ENCODE results near the gene RALB.

The RALB gene

DNA sequence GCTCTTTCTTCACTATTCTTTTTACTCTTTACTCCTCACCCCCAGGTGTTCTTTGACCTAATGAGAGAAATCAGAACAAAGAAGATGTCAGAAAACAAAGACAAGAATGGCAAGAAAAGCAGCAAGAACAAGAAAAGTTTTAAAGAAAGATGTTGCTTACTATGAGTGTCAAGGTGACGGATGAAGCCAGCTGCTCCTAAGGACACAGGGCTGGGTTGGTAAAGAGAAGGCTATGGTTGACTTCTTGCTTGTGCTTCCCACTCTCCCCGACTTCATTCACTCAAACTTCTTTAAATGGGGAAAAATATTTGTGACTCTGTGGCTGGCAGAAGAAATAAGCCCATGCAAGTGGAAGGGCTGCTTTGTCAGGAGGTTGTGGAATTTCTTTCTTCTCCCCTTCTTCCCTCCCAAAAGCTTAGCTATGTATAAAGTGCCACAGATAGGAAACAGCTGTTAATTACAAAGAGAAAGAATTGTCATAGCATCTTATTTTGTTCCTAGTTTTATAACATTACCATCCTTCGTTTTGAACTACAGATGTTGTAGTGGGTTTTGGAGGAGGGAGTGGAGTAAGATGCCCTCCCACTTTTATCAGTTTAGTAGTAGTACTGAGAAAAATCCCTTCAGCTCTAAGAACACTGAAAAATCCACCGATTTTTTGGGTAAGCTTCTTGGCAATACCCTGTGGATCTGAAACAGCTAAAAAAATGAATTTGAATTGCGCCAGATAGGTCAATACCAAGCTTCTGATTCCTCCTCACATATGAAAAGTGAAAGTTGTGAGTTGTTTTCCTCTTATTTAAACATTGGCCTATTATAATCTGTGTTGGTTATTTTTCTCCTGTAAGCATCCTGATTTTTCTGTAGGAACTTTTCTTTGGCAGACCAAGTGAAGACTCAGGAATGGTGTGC is 40.7 kb downstream of the RALB start:
- TF ChIP-seq NFIC (IDR thresholded peaks at IDR 0.05), result no peak
- no peak for TF ChIP-seq YY1 (IDR thresholded peaks at IDR 0.05; ENCODE audit: low read depth)
- TF ChIP-seq FOXM1 (IDR thresholded peaks at IDR 0.05; ENCODE audit: borderline replicate concordance, low read depth), result no peak
- TF ChIP-seq ZBTB7A (IDR thresholded peaks at IDR 0.05; ENCODE audit: low read depth), result no peak
- TF ChIP-seq, protein P1, sequence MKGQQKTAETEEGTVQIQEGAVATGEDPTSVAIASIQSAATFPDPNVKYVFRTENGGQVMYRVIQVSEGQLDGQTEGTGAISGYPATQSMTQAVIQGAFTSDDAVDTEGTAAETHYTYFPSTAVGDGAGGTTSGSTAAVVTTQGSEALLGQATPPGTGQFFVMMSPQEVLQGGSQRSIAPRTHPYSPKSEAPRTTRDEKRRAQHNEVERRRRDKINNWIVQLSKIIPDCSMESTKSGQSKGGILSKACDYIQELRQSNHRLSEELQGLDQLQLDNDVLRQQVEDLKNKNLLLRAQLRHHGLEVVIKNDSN (IDR thresholded peaks at IDR 0.05), result no peak
- no peak for TF ChIP-seq TAF1 (IDR thresholded peaks at IDR 0.05; ENCODE audit: low read depth)
- TF ChIP-seq CREB1 (IDR thresholded peaks at IDR 0.05; ENCODE audit: low read depth), result no peak
- TF ChIP-seq, protein P2, sequence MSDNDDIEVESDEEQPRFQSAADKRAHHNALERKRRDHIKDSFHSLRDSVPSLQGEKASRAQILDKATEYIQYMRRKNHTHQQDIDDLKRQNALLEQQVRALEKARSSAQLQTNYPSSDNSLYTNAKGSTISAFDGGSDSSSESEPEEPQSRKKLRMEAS (IDR thresholded peaks at IDR 0.05), result no peak
- TF ChIP-seq TEAD4 (IDR thresholded peaks at IDR 0.05), result no peak
- no peak for TF ChIP-seq RAD21 (IDR thresholded peaks at IDR 0.05; ENCODE audit: low read depth)
- TF ChIP-seq TCF12 (IDR thresholded peaks at IDR 0.05; ENCODE audit: low read depth), result no peak
- TF ChIP-seq, protein P3, sequence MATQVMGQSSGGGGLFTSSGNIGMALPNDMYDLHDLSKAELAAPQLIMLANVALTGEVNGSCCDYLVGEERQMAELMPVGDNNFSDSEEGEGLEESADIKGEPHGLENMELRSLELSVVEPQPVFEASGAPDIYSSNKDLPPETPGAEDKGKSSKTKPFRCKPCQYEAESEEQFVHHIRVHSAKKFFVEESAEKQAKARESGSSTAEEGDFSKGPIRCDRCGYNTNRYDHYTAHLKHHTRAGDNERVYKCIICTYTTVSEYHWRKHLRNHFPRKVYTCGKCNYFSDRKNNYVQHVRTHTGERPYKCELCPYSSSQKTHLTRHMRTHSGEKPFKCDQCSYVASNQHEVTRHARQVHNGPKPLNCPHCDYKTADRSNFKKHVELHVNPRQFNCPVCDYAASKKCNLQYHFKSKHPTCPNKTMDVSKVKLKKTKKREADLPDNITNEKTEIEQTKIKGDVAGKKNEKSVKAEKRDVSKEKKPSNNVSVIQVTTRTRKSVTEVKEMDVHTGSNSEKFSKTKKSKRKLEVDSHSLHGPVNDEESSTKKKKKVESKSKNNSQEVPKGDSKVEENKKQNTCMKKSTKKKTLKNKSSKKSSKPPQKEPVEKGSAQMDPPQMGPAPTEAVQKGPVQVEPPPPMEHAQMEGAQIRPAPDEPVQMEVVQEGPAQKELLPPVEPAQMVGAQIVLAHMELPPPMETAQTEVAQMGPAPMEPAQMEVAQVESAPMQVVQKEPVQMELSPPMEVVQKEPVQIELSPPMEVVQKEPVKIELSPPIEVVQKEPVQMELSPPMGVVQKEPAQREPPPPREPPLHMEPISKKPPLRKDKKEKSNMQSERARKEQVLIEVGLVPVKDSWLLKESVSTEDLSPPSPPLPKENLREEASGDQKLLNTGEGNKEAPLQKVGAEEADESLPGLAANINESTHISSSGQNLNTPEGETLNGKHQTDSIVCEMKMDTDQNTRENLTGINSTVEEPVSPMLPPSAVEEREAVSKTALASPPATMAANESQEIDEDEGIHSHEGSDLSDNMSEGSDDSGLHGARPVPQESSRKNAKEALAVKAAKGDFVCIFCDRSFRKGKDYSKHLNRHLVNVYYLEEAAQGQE (IDR thresholded peaks at IDR 0.05; ENCODE audit: low read depth), result no peak
- no peak for TF ChIP-seq CEBPB (IDR thresholded peaks at IDR 0.05)
- TF ChIP-seq EP300 (IDR thresholded peaks at IDR 0.05; ENCODE audit: borderline replicate concordance), result no peak
- TF ChIP-seq EGR1 (IDR thresholded peaks at IDR 0.05), result no peak

DNA sequence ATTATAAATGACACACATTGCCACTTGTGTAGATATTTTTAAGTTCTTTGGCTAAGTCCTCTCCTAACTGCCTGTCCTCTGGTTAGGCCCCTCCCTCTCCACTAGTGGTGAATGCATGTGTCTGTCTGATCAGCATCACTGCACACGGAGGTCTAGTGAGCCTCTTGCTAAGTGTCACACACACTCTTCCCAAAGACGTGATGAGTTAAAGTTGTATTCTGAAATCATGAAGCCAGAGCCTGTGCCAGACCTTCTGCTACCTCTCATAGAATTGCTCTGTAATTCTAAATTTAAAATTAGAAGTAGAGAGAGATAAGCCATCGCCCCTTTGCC is 41.3 kb downstream of the RALB start:
- TF ChIP-seq EGR1 (IDR thresholded peaks at IDR 0.05) (no peak), CREB1 (IDR thresholded peaks at IDR 0.05; ENCODE audit: low read depth) (no peak), TCF12 (IDR thresholded peaks at IDR 0.05; ENCODE audit: low read depth) (no peak), YY1 (IDR thresholded peaks at IDR 0.05; ENCODE audit: low read depth) (no peak), CEBPB (IDR thresholded peaks at IDR 0.05) (no peak), EP300 (IDR thresholded peaks at IDR 0.05; ENCODE audit: borderline replicate concordance) (no peak), FOXM1 (IDR thresholded peaks at IDR 0.05; ENCODE audit: borderline replicate concordance, low read depth) (no peak), RAD21 (IDR thresholded peaks at IDR 0.05; ENCODE audit: low read depth) (no peak), TEAD4 (IDR thresholded peaks at IDR 0.05) (no peak), TAF1 (IDR thresholded peaks at IDR 0.05; ENCODE audit: low read depth) (no peak), NFIC (IDR thresholded peaks at IDR 0.05) (no peak), ZBTB7A (IDR thresholded peaks at IDR 0.05; ENCODE audit: low read depth) (no peak)
- TF ChIP-seq, protein P1 (IDR thresholded peaks at IDR 0.05), result no peak
- TF ChIP-seq, protein P3 (IDR thresholded peaks at IDR 0.05; ENCODE audit: low read depth), result no peak
- TF ChIP-seq, protein P2 (IDR thresholded peaks at IDR 0.05), result no peak

DNA sequence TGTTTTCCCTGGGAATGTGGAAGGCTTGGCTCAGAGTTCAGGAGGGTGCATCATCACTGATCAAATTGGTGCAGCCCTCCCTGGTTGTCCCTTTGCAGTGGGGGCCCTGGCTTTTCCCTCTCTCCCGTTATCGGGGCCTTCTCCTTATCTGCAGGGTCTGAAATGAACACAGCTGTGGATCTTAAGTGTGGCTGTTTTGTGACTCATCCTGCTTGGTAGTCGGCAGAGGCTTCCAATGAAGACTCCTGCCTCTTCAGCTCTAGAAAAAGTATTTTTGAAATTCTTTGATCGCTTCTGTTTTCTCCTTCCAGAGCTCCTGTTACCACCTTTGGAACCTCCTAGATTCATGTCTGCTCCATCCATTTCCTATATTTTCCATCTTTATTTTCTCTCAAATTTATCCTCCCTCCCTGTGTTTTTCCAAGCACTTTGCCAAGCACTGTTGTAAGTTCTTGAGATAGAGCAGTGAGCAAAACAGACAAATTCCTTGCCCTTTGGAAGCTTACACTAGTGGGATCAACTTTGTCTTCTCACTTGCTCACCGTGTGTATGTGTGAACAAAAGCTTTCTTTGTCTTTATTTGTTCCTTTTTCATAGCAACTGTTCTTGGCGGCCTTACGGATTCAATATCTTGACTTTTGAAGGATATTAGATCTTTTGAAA is 45.7 kb downstream of the RALB start:
- TF ChIP-seq FOXM1 (IDR thresholded peaks at IDR 0.05; ENCODE audit: borderline replicate concordance, low read depth) (no peak), NFIC (IDR thresholded peaks at IDR 0.05) (no peak), YY1 (IDR thresholded peaks at IDR 0.05; ENCODE audit: low read depth) (no peak), TCF12 (IDR thresholded peaks at IDR 0.05; ENCODE audit: low read depth) (no peak), RAD21 (IDR thresholded peaks at IDR 0.05; ENCODE audit: low read depth) (no peak), EGR1 (IDR thresholded peaks at IDR 0.05) (no peak), CEBPB (IDR thresholded peaks at IDR 0.05) (no peak), CREB1 (IDR thresholded peaks at IDR 0.05; ENCODE audit: low read depth) (no peak), TEAD4 (IDR thresholded peaks at IDR 0.05) (no peak), EP300 (IDR thresholded peaks at IDR 0.05; ENCODE audit: borderline replicate concordance) (no peak), TAF1 (IDR thresholded peaks at IDR 0.05; ENCODE audit: low read depth) (no peak), ZBTB7A (IDR thresholded peaks at IDR 0.05; ENCODE audit: low read depth) (no peak)
- TF ChIP-seq, protein P2 (IDR thresholded peaks at IDR 0.05), result no peak
- TF ChIP-seq, protein P3 (IDR thresholded peaks at IDR 0.05; ENCODE audit: low read depth), result no peak
- TF ChIP-seq, protein P1 (IDR thresholded peaks at IDR 0.05), result no peak
